Measurements from ENCODE around the gene CHRNB2.

CHRNB2 gene

GRCh38 chr1:154586231-154586630, 18.7 kb downstream of the CHRNB2 start:
- TF ChIP-seq USF1 (IDR thresholded peaks at IDR 0.05) (no peak), MAX (IDR thresholded peaks at IDR 0.05) (no peak), FOXM1 (IDR thresholded peaks at IDR 0.05; ENCODE audit: borderline replicate concordance, low read depth) (no peak), REST (IDR thresholded peaks at IDR 0.05; ENCODE audit: low read depth) (no peak), TCF12 (IDR thresholded peaks at IDR 0.05; ENCODE audit: low read depth) (no peak), NFIC (IDR thresholded peaks at IDR 0.05) (no peak), ZBTB7A (IDR thresholded peaks at IDR 0.05; ENCODE audit: low read depth) (no peak), RAD21 (IDR thresholded peaks at IDR 0.05; ENCODE audit: low read depth) (no peak)

- no peak for TF ChIP-seq TAF1 (IDR thresholded peaks at IDR 0.05; ENCODE audit: low read depth)
- TF ChIP-seq NFIC (IDR thresholded peaks at IDR 0.05) = no peak
- no peak for TF ChIP-seq YY1 (IDR thresholded peaks at IDR 0.05; ENCODE audit: low read depth)
- TF ChIP-seq ZBTB7A (IDR thresholded peaks at IDR 0.05; ENCODE audit: low read depth) = no peak
- no peak for TF ChIP-seq EP300 (IDR thresholded peaks at IDR 0.05; ENCODE audit: borderline replicate concordance)
Measured at GRCh38 chr1:154586641-154587040, 19.1 kb downstream of the CHRNB2 start.

GRCh38 chr1:154589780-154590179, 22.2 kb downstream of the CHRNB2 start:
- TF ChIP-seq TCF12 (IDR thresholded peaks at IDR 0.05; ENCODE audit: low read depth) (no peak), TEAD4 (IDR thresholded peaks at IDR 0.05) (no peak), RAD21 (IDR thresholded peaks at IDR 0.05; ENCODE audit: low read depth) (no peak), MAX (IDR thresholded peaks at IDR 0.05) (no peak), TAF1 (IDR thresholded peaks at IDR 0.05; ENCODE audit: low read depth) (no peak), FOXM1 (IDR thresholded peaks at IDR 0.05; ENCODE audit: borderline replicate concordance, low read depth) (no peak), YY1 (IDR thresholded peaks at IDR 0.05; ENCODE audit: low read depth) (no peak), CREB1 (IDR thresholded peaks at IDR 0.05; ENCODE audit: low read depth) (no peak), CEBPB (IDR thresholded peaks at IDR 0.05) (no peak)

- TF ChIP-seq CEBPB (IDR thresholded peaks at IDR 0.05) (no peak), RAD21 (IDR thresholded peaks at IDR 0.05; ENCODE audit: low read depth) (no peak), ZBTB7A (IDR thresholded peaks at IDR 0.05; ENCODE audit: low read depth) (no peak), YY1 (IDR thresholded peaks at IDR 0.05; ENCODE audit: low read depth) (no peak)
Measured at GRCh38 chr1:154590756-154591155, 23.2 kb downstream of the CHRNB2 start.

GRCh38 chr1:154591206-154591605, 23.6 kb downstream of the CHRNB2 start:
- TF ChIP-seq ZBTB7A (IDR thresholded peaks at IDR 0.05; ENCODE audit: low read depth) (no peak), TAF1 (IDR thresholded peaks at IDR 0.05; ENCODE audit: low read depth) (no peak), NFIC (IDR thresholded peaks at IDR 0.05) (no peak), USF1 (IDR thresholded peaks at IDR 0.05) (no peak), MAX (IDR thresholded peaks at IDR 0.05) (no peak), TCF12 (IDR thresholded peaks at IDR 0.05; ENCODE audit: low read depth) (no peak), EGR1 (IDR thresholded peaks at IDR 0.05) (no peak), CREB1 (IDR thresholded peaks at IDR 0.05; ENCODE audit: low read depth) (no peak), FOXM1 (IDR thresholded peaks at IDR 0.05; ENCODE audit: borderline replicate concordance, low read depth) (no peak), CEBPB (IDR thresholded peaks at IDR 0.05) (no peak), EP300 (IDR thresholded peaks at IDR 0.05; ENCODE audit: borderline replicate concordance) (no peak), REST (IDR thresholded peaks at IDR 0.05; ENCODE audit: low read depth) (no peak), YY1 (IDR thresholded peaks at IDR 0.05; ENCODE audit: low read depth) (no peak), RAD21 (IDR thresholded peaks at IDR 0.05; ENCODE audit: low read depth) (no peak), TEAD4 (IDR thresholded peaks at IDR 0.05) (no peak)

GRCh38 chr1:154593390-154593789, 25.8 kb downstream of the CHRNB2 start:
- no peak for TF ChIP-seq FOXM1 (IDR thresholded peaks at IDR 0.05; ENCODE audit: borderline replicate concordance, low read depth)
- no peak for TF ChIP-seq ZBTB7A (IDR thresholded peaks at IDR 0.05; ENCODE audit: low read depth)
- no peak for TF ChIP-seq TCF12 (IDR thresholded peaks at IDR 0.05; ENCODE audit: low read depth)
- TF ChIP-seq YY1 (IDR thresholded peaks at IDR 0.05; ENCODE audit: low read depth) = no peak

All from Ishikawa (cell line).